Bronchial epithelial cell (primary cell): ENCODE measurements around the gene IDI1. TPM values are rescaled to one million over a fixed set of nuclear protein-coding genes. Genes with fewer than 3 reads are reported as not detected.

Source experiments
- DNase-seq: peaks from one replicate; pipeline ENCODE4 v3.0.0-alpha.2; 2010; ENCODE audit warnings: low read depth
- FAIRE-seq: peaks from 2 replicates; lab custom pipeline; 2011; peaks lifted over from hg19 to GRCh38; lab: Jason Lieb, UNC
- H3K27me3 ChIP-seq: 2 replicates; pipeline ENCODE4 v1.5.1; 2011; ENCODE audit warnings: low read length; ENCODE audit not compliant: control insufficient read depth, insufficient read depth
- H3K36me3 ChIP-seq: 2 replicates; pipeline ENCODE4 v1.5.1; 2011; ENCODE audit warnings: low read length; ENCODE audit not compliant: control insufficient read depth, insufficient read depth
- H3K4me3 ChIP-seq: 2 replicates; pipeline ENCODE4 v1.5.1; 2011; ENCODE audit warnings: mild to moderate bottlenecking, low read depth, low read length, control low read depth
- CTCF ChIP-seq: IDR thresholded peaks from 2 replicates; pipeline ENCODE4 v1.5.1; 2011; ENCODE audit warnings: mild to moderate bottlenecking, moderate library complexity, low read length, control low read depth, inconsistent platforms; ENCODE audit not compliant: insufficient read depth, severe bottlenecking
- total RNA-seq: library from RNA; depleted of rRNA; stranded (reverse); fragments of >200 nt; gene quantifications from 2 replicates; pipeline ENCODE4 v1.2.1, GENCODE V29; 2014

IDI1 gene
- 54.5 and 55.8 TPM in 2 replicates for total RNA-seq

GRCh38 chr10:1048732-1049424 is at the start of gene IDI1:
TSS of gene IDI1 (minus strand) at chr10:1049119. CDS start at chr10:1049003, 116 bp downstream.
- no peak for FAIRE-seq

GRCh38 chr10:1097436-1097835 is 48.5 kb upstream of the IDI1 start:
- DNase-seq, result no peak
- Histone ChIP-seq H3K36me3 (peaks cover 21% of the 10 kb centered on the region), H3K4me3 (no peak overlapping the region), H3K27me3 (no peaks in the 10 kb centered on the region)
- no peak for TF ChIP-seq CTCF
- no peak for FAIRE-seq

More at GRCh38 chr10:1048732-1049424, at the start of gene IDI1:
- no peaks in the 10 kb centered on the region for H3K27me3 ChIP-seq
- no peak for TF ChIP-seq CTCF
- peaks cover 3% of the 10 kb centered on the region for H3K36me3 ChIP-seq
- peak; percentile 94 for DNase-seq
- H3K4me3 ChIP-seq, result peak within 1 kb of the TSS; percentile 76

- no peaks in the 10 kb centered on the region for H3K27me3 ChIP-seq
- H3K36me3 ChIP-seq, result peaks cover 23% of the 10 kb centered on the region
- no peak for TF ChIP-seq CTCF
- no peak overlapping the region for H3K4me3 ChIP-seq
- FAIRE-seq (peak; percentile 50), DNase-seq (no peak)
Observed at GRCh38 chr10:1096287-1096889, 47.5 kb upstream of the IDI1 start.

- no peak for TF ChIP-seq CTCF
- FAIRE-seq, result no peak
- no peaks in the 10 kb centered on the region for H3K27me3 ChIP-seq
- no peak overlapping the region for H3K4me3 ChIP-seq
- H3K36me3 ChIP-seq, result peaks cover 21% of the 10 kb centered on the region
- DNase-seq, result no peak
Observed at GRCh38 chr10:1095498-1095897, 46.6 kb upstream of the IDI1 start.

- FAIRE-seq, result no peak
- Histone ChIP-seq H3K27me3 (no peaks in the 10 kb centered on the region), H3K36me3 (peaks cover 22% of the 10 kb centered on the region), H3K4me3 (no peak overlapping the region)
- no peak for TF ChIP-seq CTCF
- DNase-seq, result peak; percentile 11
Observed at GRCh38 chr10:1094112-1095057, 45.5 kb upstream of the IDI1 start.
